ENCODE results near the gene LRRC59. TPM values are rescaled to one million over a fixed set of nuclear protein-coding genes. Genes with fewer than 3 reads are reported as not detected.
A peak's percentile ranks its signal among the peaks of the same experiment; 100 is the strongest.

The LRRC59 gene
- total RNA-seq, 1 donor from 2014 or later, result 75.3 TPM

GRCh38 chr17:50440838-50441829 is 43.8 kb upstream of the LRRC59 start:
- Mint-ChIP-seq H3K4me1 (ENCODE audit: unreplicated experiment) (peaks cover 37% of the 10 kb centered on the region), H3K36me3 (peaks cover 8% of the 10 kb centered on the region), H3K4me3 (peak overlapping the region; percentile 61), H3K27ac (peak overlapping the region; percentile 86), H3K9me3 (no peaks in the 10 kb centered on the region), H3K27me3 (no peaks in the 10 kb centered on the region)
- TF ChIP-seq CTCF (conservative IDR thresholded peaks at IDR 0.05), result no peak
- no peak for DNase-seq (ENCODE audit: extremely low spot score, unreplicated experiment)

GRCh38 chr17:50440172-50440837 is 43.0 kb upstream of the LRRC59 start:
- peaks cover 33% of the 10 kb centered on the region for H3K4me1 Mint-ChIP-seq (ENCODE audit: unreplicated experiment)
- no peaks in the 10 kb centered on the region for H3K9me3 Mint-ChIP-seq
- peak overlapping the region; percentile 86 for H3K27ac Mint-ChIP-seq
- TF ChIP-seq CTCF (conservative IDR thresholded peaks at IDR 0.05), result no peak
- peaks cover 8% of the 10 kb centered on the region for H3K36me3 Mint-ChIP-seq
- H3K4me3 Mint-ChIP-seq, result peak overlapping the region; percentile 61
- H3K27me3 Mint-ChIP-seq, result no peaks in the 10 kb centered on the region
- no peak for DNase-seq (ENCODE audit: extremely low spot score, unreplicated experiment)

GRCh38 chr17:50439008-50439407 is 41.7 kb upstream of the LRRC59 start:
- no peak overlapping the region for H3K4me3 Mint-ChIP-seq
- no peaks in the 10 kb centered on the region for H3K27me3 Mint-ChIP-seq
- no peak for DNase-seq (ENCODE audit: extremely low spot score, unreplicated experiment)
- H3K4me1 Mint-ChIP-seq (ENCODE audit: unreplicated experiment), result peaks cover 22% of the 10 kb centered on the region
- H3K36me3 Mint-ChIP-seq, result peaks cover 8% of the 10 kb centered on the region
- no peaks in the 10 kb centered on the region for H3K9me3 Mint-ChIP-seq
- TF ChIP-seq CTCF (conservative IDR thresholded peaks at IDR 0.05), result no peak
- no peak overlapping the region for H3K27ac Mint-ChIP-seq

GRCh38 chr17:50437409-50437808 is 40.1 kb upstream of the LRRC59 start:
- DNase-seq (ENCODE audit: extremely low spot score, unreplicated experiment), result no peak
- peaks cover 10% of the 10 kb centered on the region for H3K4me1 Mint-ChIP-seq (ENCODE audit: unreplicated experiment)
- TF ChIP-seq CTCF (conservative IDR thresholded peaks at IDR 0.05), result no peak
- no peaks in the 10 kb centered on the region for H3K27me3 Mint-ChIP-seq
- peaks cover 8% of the 10 kb centered on the region for H3K36me3 Mint-ChIP-seq
- H3K27ac Mint-ChIP-seq, result no peak overlapping the region
- H3K9me3 Mint-ChIP-seq, result no peaks in the 10 kb centered on the region
- no peak overlapping the region for H3K4me3 Mint-ChIP-seq

GRCh38 chr17:50432125-50432762 is 34.9 kb upstream of the LRRC59 start:
- peaks cover 28% of the 10 kb centered on the region for H3K4me1 Mint-ChIP-seq (ENCODE audit: unreplicated experiment)
- peaks cover 5% of the 10 kb centered on the region for H3K9me3 Mint-ChIP-seq
- H3K27me3 Mint-ChIP-seq, result no peaks in the 10 kb centered on the region
- TF ChIP-seq CTCF (conservative IDR thresholded peaks at IDR 0.05), result no peak
- H3K27ac Mint-ChIP-seq, result peak overlapping the region; percentile 87
- DNase-seq (ENCODE audit: extremely low spot score, unreplicated experiment), result no peak
- H3K36me3 Mint-ChIP-seq, result peaks cover 7% of the 10 kb centered on the region
- no peak overlapping the region for H3K4me3 Mint-ChIP-seq
